Stimulated activated CD8-positive, alpha-beta memory T cell treated with anti-CD3 and anti-CD28 coated beads, Interleukin-2, amount 100 ng/mL, for 48 hours (primary cell): ENCODE measurements around the gene IGSF9B.

Source experiments
- DNase-seq, 2 donors: peaks; one replicate each; pipeline ENCODE4 v3.0.0-alpha.2; 2020; ENCODE audit warnings: low read depth in 2 of 2

Gene IGSF9B

GRCh38 chr11:133921026-133921425 is 35.7 kb downstream of the IGSF9B start:
- no peak for DNase-seq

DNA sequence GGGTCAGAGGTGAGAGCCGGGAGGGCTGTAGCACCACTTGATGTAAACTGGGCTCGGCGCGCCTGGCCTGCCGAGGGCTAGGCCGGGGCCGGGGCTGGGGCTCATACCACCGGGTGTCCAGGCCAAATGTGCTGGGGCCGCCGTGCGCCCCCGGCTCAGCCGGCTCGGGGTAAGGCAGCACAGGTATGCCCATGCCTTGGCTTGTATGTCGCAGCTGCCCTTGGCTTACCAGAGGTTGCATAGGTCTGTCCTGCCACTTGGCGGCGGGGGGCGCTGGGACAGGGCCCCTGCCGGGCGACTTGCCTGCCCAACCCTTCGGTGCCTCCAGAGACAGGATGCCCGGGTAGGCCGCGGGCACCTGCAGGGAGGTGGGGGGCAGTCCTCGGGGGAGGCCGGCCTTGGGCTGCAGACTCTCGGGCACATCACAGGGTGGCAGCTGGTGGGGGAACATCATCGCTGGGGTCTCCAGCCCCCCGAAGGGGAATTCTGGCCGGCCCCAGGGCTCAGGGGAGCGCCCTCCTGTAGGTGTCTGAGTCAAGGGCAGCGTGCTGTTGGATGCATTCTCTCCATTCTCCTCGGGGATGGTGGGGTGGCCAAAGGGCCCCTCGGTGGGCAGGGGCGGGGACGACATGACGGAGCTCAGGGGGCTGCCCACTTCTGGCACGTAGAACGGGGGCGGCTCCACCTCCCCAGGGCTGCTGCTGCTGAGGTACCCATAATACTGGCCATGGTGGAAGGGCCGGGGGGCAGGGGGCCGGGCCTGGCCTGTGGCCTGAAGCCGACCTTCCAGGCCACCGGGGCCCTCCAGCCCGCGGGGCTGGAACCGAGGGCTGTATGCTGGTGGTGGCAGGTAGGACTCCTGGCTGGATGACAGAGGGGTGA is 36.4 kb downstream of the IGSF9B start:
- DNase-seq = no peak

DNA sequence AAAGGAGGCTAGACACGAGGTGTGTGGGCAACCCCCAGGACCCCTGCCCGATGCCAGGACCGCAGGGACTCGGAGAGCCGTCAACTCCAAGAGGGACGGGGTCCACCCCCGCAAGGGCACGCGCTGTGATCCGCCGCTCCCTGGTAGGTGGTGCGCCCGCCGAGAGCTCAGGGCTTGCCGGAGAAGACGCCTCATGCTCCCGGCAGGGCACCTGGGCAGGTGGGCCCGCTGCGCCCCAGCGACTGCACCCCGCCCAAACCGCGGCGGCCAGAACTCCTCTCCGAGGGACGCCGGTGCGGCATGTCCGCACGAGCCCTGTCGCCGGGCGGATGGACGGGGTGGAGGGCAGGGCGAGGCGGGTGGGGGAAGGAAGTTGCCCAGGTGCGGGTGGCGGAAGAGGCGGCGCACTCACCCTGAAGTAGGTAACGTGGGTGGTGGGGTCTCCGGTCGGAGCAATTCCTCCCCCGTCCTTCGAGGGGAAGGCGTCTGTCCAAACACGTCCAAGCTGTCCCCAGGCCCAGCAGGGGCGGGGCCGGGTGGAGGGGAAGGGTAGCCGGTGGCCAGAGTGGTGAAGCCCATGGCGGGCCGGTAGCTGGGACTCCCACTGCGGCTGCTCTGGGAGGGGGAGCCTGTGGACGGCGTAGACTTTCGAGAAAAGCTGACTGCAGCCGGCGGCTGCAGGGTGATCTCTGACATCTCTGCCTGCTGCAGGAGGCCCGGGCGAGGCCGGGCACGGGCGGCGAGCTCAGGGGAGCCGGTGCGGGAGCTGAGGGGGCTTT is 37.2 kb downstream of the IGSF9B start:
- DNase-seq = no peak

GRCh38 chr11:133918608-133919260 is 38.0 kb downstream of the IGSF9B start:
- DNase-seq = no peak

- DNase-seq = no peak
These were observed 38.7 kb downstream of the IGSF9B start for GRCh38 chr11:133917921-133918607.

DNA sequence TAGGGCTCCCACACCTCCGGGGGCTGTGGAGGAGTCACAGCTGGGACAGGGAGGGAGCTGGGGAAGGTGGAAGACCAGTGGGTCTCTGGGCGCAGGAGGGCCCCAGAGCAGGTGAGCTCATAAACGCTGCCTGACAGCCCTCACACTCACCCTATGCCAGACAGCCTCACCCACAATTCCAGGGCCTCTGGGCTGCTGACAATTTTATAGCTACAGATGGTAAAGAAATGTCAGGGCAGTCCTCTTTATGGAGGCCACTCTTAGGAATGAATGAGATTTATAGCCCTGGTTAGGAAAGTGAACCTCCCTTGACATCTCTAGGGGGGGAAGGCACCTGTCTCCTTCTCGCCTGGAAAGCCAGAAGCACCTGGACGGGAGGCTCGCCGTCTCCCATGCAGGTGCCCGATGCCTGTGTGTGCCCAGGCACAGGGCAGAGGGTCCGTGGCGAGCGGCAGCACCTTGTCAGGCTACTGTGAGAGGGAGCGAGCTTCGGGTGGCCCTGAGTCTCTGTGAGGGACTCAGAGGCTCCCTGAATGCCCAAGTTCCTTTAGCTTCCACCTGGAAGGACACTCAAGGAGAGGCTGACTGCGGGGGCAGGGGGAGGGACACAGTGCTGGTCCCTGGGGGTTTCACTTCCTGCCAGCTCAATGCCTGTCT is 39.9 kb downstream of the IGSF9B start:
- DNase-seq = no peak

GRCh38 chr11:133913761-133914160 is 43.0 kb downstream of the IGSF9B start:
- DNase-seq = no peak

- DNase-seq = no peak
These were observed 45.6 kb downstream of the IGSF9B start for GRCh38 chr11:133911171-133911570.

DNA sequence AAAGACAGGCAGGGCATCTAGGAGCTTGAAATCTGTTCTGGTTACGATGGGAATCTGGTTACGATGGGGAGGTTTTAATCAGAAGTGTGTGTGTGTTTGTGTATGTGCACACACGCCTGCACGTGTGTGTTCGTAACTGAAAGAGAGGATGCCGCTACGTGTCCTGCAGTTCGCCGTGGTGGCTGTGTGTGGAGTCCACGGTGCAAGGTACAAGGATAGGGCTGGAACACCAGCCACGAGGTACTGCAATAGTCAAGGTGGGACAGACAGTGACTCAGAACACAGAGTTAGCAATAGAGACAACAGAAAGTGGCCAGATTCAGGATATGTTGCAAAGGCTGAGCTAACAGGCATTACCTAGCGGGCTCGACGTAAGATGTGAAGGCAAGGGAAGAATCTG is 46.7 kb downstream of the IGSF9B start:
- no peak for DNase-seq

DNA sequence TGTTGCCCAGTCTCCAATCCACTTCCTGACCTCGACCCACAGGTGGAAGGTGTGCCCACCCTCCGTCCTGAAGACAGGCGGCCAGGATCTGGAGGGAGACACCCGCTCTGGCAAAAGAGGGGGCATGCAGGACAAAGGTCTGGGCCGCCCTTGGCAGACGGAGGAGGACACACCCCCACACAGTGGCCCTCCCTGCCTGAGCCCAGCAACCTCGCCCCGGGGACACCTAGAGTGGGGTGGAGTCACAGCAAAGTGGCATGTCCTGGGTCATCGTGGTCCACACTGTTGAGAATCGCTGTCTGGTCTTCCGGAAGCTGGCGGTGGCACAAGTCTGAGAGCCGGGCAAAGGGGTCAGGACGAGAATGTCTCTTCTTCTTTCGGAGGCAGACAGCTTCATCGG is 47.9 kb downstream of the IGSF9B start:
- DNase-seq = no peak

DNA sequence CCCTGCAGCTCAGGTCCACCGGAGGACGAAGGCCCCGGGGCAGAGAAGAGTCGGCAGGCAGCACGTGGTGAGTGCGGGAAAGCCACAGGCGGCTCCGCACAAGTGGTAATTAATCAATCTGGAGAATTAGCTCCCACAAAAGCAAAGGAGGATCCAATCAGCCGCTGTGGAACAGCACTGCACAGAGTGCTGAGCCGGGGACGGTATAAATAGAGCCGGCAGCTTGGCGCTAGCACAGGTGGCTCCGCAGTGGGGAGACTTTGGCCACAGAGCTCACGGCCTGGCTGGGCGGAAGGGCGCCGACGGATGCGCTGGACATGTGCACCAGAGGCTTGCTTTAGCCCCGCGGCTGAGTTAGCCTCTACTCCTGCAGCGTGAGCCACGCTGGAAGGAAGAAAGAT is 48.9 kb downstream of the IGSF9B start:
- no peak for DNase-seq

DNA sequence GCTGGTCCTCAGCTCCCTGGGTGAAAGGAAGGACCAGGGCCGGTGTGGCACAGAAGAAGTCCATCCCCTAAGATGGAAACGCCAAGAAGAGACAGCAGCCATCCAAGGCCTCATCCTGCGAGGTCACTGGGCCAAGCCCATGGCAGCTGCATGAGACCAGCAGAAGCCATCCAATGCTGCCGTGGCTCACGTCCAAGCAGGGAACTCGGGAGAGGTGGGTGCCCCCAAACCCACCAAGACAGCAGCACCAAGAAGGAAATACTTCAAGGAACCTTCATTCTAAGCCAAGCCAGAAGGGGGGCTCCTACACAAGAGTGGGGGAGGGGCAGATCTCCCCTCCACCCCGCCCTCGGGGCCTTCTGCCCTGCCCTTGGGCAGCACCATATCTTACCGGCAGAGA is 49.6 kb downstream of the IGSF9B start:
- DNase-seq = no peak

DNA sequence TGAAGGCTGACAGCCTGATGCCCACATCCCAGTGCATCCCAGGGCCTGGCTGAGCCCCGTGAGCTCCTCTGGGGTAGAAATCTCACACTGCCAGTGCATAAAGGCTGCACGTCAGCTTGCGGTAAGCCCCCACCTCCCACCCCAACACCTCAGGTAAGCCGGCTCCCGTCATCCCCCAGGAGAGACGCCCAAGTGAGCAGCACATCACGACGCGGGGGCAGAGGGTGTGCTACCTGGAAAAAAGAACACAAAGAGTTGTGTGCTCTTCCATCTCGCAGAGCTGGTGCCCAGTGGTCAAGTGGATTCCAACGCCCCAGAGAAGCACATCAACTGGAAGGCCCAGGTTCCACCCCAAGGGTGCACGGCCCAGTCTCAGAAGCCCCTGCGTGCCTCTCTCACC is 50.0 kb downstream of the IGSF9B start:
- DNase-seq = no peak

DNA sequence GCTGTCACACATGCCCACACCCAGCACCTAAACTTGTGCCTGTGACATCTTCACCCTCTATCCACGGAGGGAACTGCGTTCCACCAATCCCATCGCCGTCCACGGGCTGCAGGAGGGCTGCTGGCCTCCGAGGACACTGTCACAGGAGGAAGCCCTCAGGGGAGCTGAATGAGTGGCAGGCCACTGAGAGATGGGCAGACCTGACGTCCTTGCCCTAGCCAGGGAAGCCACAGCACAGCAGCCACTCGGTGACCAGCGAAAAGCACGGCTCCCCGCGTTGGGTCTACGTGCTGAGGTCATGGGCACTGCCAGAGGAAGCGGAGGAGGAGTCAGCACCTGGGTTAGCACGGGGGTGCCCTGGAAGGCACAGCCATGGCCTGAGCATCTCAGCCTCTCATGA is 50.5 kb downstream of the IGSF9B start:
- DNase-seq = no peak

DNA sequence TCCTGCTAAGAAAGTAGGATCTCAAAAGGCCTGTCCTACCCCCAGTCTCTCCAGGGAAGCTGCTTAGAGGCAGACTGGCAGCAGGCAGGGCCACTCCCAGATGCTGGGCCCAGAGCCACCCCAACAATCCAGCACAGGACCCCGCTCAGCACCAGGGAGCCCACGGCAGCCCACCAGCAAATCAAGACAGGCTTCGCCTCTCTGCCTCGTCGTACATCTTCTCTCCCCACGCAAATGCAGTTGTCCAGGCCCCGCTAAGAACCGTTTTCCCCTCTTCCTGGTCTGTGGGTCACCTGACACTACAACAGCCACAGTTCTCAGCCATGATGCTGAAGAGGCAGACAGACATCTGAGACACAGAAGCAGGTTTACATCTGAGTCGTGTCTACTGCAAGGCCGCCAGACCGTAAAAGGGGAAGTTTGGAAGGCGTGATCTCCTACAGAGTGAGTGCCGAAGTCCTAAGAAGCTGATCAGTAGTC is 51.1 kb downstream of the IGSF9B start:
- no peak for DNase-seq

- no peak for DNase-seq
These were observed 51.8 kb downstream of the IGSF9B start for GRCh38 chr11:133904818-133905515.

GRCh38 chr11:133903875-133904817 is 52.6 kb downstream of the IGSF9B start:
- DNase-seq = no peak

DNA sequence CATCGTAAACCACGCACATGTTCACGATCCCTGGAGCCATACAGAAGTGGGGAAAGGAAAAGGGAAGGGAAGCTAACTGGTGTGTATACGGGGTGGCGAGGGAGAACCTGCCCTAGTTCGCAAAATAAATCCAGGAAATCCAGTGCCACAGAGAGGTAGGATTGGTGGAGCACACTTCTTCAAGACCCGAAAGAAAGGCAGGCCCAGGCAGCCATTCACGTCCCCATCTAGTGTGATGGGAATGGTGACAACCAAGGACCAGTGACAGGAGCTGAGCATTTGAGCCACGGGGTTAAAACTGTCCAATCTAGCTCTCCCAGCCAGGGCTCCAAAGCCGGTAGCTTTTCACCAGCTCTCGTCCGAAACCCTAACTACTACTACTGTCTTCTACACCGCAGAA is 53.7 kb downstream of the IGSF9B start:
- no peak for DNase-seq

- no peak for DNase-seq
These were observed 54.3 kb downstream of the IGSF9B start for GRCh38 chr11:133902506-133902905.

GRCh38 chr11:133901999-133902398 is 54.8 kb downstream of the IGSF9B start:
- no peak for DNase-seq
